Stimulated activated CD4-positive, alpha-beta T cell treated with anti-CD3 and anti-CD28 coated beads, Interleukin-2, amount 100 ng/mL, for 4 hours (primary cell): Measurements from ENCODE around the gene HECA.
"Not testable (repeated sequence)": the region's sequence is repeated elsewhere in the genome, so short reads cannot be mapped to it uniquely, and the experiment has no call there.

Experiments used
- DNase-seq: peaks from one replicate; pipeline ENCODE4 v3.0.0-alpha.2; 2020; ENCODE audit warnings: low read depth

Gene HECA

GRCh38 chr6:139205843-139206242 lies 71.0 kb downstream of the HECA start:
- DNase-seq, result no peak

- DNase-seq, result not testable (repeated sequence)
These were observed 75.9 kb downstream of the HECA start for GRCh38 chr6:139210766-139211165.

GRCh38 chr6:139212460-139212859 lies 77.6 kb downstream of the HECA start:
- DNase-seq, result not testable (repeated sequence)

- DNase-seq, result peak; percentile 74
These were observed 84.4 kb downstream of the HECA start for GRCh38 chr6:139219271-139219729.

- no peak for DNase-seq
These were observed 84.9 kb downstream of the HECA start for GRCh38 chr6:139219746-139220145.

- not testable (repeated sequence) for DNase-seq
These were observed 93.5 kb downstream of the HECA start for GRCh38 chr6:139228387-139228786.
